ENCODE results near the gene FNIP1. TPM values are rescaled to one million over a fixed set of nuclear protein-coding genes. Genes with fewer than 3 reads are reported as not detected.

The FNIP1 gene
- total and polyA plus RNA-seq, 10 donors = 3.6 to 53.4 (median 38.7) TPM

DNA sequence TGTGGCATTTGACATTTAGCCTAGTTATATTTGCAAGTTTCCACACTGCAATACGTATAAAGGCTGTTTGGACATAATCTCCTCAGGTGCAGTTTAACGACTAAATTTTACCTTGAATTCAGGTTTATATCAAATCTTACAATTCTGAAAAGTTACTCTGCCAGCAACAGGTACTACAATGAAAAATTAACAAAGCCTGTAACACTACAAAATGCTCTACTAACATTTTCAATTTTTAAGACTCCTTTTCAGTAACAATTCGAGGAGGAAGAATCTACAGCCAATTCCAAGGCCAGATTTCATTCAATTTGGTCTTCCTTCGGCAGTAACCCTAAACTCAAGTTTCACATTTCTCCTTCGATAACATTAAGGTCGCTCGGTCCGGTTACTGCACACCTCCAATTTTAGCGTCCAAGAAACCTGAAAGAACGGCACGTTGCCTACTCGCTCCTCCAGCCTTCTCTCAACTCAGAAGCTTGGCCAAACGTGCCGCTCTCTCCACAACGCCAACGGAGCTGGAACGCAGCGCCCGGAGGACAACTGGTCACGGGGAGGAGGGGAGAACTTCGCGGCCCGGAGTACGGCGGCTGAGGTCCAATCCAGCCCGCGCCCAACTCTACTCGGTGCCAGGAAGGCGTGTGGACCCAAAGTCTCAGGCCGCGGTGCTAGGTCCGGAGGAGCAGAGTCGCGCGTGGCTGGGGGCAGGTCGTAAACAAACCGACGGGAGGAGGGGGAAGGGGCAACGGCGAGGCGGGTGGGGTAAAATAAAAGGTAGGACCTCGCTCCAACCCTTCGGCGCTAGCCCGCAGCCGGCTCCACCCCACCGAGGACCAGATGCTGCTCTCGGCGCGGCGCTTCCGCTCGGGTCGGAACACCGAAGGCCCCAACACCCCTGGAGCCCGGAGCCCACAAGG, 681 bp downstream of the FNIP1 start:
- H3K27ac ChIP-seq = peak overlapping the region; percentile 94 to 99 (median 99)
- 0 to 1% (median 1%) methylated on average over 48 to 56 of the region's 56 CpGs for WGBS, 5 donors
- H3K36me3 ChIP-seq = no peaks in the 10 kb centered on the region
- H3K4me3 ChIP-seq = peak overlapping the region; percentile 77 to 84 (median 81)
- intact Hi-C loops (cut with DNase I; ENCODE audit: low total_unique reads) = loop anchor here (5.0 kb wide), 1 partner anchor 159 kb away; the partner anchor contains the start of gene RAPGEF6
- no peaks in the 10 kb centered on the region for H3K27me3 ChIP-seq (replicated peaks in 1 of 7)
- peaks cover 16 to 62% (median 44%) of the 10 kb centered on the region in 6 donors for H3K4me1 ChIP-seq
- DNase-seq = peak; percentile 93
- H3K9me3 ChIP-seq = no peaks in the 10 kb centered on the region
- TF ChIP-seq, protein P1, sequence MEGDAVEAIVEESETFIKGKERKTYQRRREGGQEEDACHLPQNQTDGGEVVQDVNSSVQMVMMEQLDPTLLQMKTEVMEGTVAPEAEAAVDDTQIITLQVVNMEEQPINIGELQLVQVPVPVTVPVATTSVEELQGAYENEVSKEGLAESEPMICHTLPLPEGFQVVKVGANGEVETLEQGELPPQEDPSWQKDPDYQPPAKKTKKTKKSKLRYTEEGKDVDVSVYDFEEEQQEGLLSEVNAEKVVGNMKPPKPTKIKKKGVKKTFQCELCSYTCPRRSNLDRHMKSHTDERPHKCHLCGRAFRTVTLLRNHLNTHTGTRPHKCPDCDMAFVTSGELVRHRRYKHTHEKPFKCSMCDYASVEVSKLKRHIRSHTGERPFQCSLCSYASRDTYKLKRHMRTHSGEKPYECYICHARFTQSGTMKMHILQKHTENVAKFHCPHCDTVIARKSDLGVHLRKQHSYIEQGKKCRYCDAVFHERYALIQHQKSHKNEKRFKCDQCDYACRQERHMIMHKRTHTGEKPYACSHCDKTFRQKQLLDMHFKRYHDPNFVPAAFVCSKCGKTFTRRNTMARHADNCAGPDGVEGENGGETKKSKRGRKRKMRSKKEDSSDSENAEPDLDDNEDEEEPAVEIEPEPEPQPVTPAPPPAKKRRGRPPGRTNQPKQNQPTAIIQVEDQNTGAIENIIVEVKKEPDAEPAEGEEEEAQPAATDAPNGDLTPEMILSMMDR (IDR thresholded peaks at IDR 0.05 in 8 of 11, conservative IDR thresholded peaks at IDR 0.05 in 3 of 11) = no peak
- TF ChIP-seq POLR2A (IDR thresholded peaks at IDR 0.05) (no peak), POLR2AphosphoS5 (IDR thresholded peaks at IDR 0.05) (no peak)

DNA sequence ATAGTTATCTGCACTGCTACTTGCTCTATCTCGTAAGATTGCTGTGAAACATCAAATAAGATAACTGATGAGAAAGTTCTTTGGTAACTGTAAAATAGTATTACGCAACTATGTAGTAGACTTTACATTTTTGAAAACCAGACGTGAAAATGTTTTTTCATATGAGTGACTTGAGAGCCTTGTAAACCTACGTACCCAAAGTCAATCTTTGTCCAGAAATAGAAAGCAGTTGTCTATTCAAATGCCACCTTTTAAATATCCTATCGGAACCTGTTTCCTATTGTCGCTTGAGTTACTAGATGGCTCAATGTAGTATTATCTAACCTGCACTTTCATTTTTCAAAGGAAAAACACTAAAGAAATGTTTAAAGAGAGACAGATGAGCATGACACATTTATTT, 1.6 kb downstream of the FNIP1 start:
- no peak for DNase-seq
- TF ChIP-seq POLR2A (IDR thresholded peaks at IDR 0.05) = no peak
- TF ChIP-seq, protein P1 (IDR thresholded peaks at IDR 0.05 in 8 of 11, conservative IDR thresholded peaks at IDR 0.05 in 3 of 11) = no peak
- Histone ChIP-seq H3K4me1 (peaks cover 16 to 70% (median 50%) of the 10 kb centered on the region in 6 donors), H3K36me3 (no peaks in the 10 kb centered on the region), H3K27ac (peak overlapping the region in 7 of 8 donors; percentile 24 to 99 (median 99)), H3K4me3 (peak overlapping the region in 6 of 8 donors; percentile 77 to 84 (median 82)), H3K9me3 (no peaks in the 10 kb centered on the region), H3K27me3 (replicated peaks in 1 of 7) (no peaks in the 10 kb centered on the region)
- WGBS, 5 donors = 26 to 38% (median 32%) methylated on average over 6 of the region's 6 CpGs
- intact Hi-C loops (cut with DNase I; ENCODE audit: low total_unique reads) = loop anchor here (5.0 kb wide), 1 partner anchor 158 kb away; the partner anchor contains the start of gene RAPGEF6

DNA sequence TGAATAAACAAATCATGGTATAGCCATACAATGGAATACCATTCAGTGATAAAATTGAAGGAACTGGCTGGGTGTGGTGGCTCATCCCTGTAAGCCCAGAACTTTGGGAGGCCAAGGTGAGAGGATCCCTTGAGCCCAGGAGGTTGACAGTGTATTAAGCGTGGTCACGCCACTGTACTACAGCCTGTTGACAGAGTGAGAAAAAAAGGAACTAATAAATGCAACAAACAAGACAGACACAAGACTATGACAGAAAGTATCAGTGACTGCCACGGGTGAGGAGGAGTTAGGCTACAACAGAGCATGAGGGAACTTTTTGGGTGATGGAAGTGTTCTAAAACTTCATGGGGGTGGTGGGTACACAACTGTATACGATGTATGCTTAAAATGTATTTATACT, 2.2 kb downstream of the FNIP1 start:
- H3K27me3 ChIP-seq (replicated peaks in 1 of 7) = no peaks in the 10 kb centered on the region
- WGBS, 5 donors = 46 to 58% (median 54%) methylated on average over 4 of the region's 4 CpGs
- no peak for DNase-seq
- peaks cover 16 to 70% (median 55%) of the 10 kb centered on the region in 6 donors for H3K4me1 ChIP-seq
- H3K27ac ChIP-seq = peak overlapping the region in 6 of 8 donors; percentile 38 to 99 (median 99)
- H3K36me3 ChIP-seq = no peaks in the 10 kb centered on the region
- H3K9me3 ChIP-seq = no peaks in the 10 kb centered on the region
- TF ChIP-seq POLR2AphosphoS5 (IDR thresholded peaks at IDR 0.05) = no peak
- TF ChIP-seq, protein P1 (IDR thresholded peaks at IDR 0.05 in 8 of 11, conservative IDR thresholded peaks at IDR 0.05 in 3 of 11) = peak in 1 of 11 experiments; percentile 23
- H3K4me3 ChIP-seq = peak overlapping the region in 5 of 8 donors; percentile 77 to 84 (median 80)
- intact Hi-C loops (cut with DNase I; ENCODE audit: low total_unique reads) = no loop called here

DNA sequence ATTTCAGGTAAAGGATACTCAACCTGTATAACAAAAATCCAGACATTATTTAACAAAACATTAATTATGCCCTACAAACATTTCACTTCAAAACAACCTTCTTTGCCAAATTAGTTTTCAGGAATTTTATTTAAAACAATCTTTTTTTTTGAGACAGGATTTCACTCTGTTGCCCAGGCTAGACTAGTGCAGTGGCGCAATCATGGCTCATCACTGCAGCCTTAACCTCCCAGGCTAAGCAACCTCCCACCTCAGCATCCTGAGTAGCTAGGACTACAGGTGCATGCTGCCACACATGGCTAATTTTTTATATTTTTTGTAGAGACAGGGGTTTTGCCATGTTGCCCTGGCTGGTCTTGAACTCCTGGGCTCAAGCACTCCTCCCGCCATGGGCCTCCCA, 3.9 kb downstream of the FNIP1 start:
- WGBS, 5 donors = 92 to 100% (median 96%) methylated on average over 2 of the region's 2 CpGs
- Histone ChIP-seq H3K27me3 (replicated peaks in 1 of 7) (no peaks in the 10 kb centered on the region), H3K9me3 (no peaks in the 10 kb centered on the region), H3K27ac (no peak overlapping the region), H3K4me3 (no peak overlapping the region), H3K36me3 (no peaks in the 10 kb centered on the region), H3K4me1 (peaks cover 16 to 73% (median 55%) of the 10 kb centered on the region in 6 donors)
- TF ChIP-seq POLR2AphosphoS5 (IDR thresholded peaks at IDR 0.05) (no peak), POLR2A (IDR thresholded peaks at IDR 0.05) (no peak)
- TF ChIP-seq, protein P1 (IDR thresholded peaks at IDR 0.05 in 8 of 11, conservative IDR thresholded peaks at IDR 0.05 in 3 of 11) = no peak
- intact Hi-C loops (cut with DNase I; ENCODE audit: low total_unique reads) = no loop called here
- no peak for DNase-seq

All from spleen (tissue), 11 donors.